DND-41 (cell line): ENCODE measurements around the gene OR2V2.

ENCODE experiments used
- ATAC-seq: fragments of 200-7000 bp; cut with Tn5 transposase; 3 replicates; pipeline ENCODE4 v1.9.1; 2021; ENCODE audit warnings: low read depth; ENCODE audit not compliant: insufficient read depth
- DNase-seq: peaks from one replicate; pipeline ENCODE4 v3.0.0-alpha.2; 2020
- H2AFZ ChIP-seq: 2 replicates; pipeline ENCODE4 v1.6.0; 2012; ENCODE audit warnings: low read depth, low read length
- H3K27ac ChIP-seq: 2 replicates; pipeline ENCODE4 v1.5.1; 2012; ENCODE audit warnings: low read length, inconsistent platforms
- H3K27me3 ChIP-seq: fragments of 200-600 bp; sonication (generic); 2 replicates; pipeline ENCODE4 v1.6.0; 2012; ENCODE audit warnings: low read length, mild to moderate bottlenecking, inconsistent platforms; ENCODE audit not compliant: insufficient read depth, poor library complexity
- H3K36me3 ChIP-seq: 2 replicates; pipeline ENCODE4 v1.5.1; 2012; ENCODE audit warnings: low read length, inconsistent platforms; ENCODE audit not compliant: insufficient read depth
- H3K4me1 ChIP-seq: 2 replicates; pipeline ENCODE4 v1.5.1; 2012; ENCODE audit warnings: mild to moderate bottlenecking, low read length; ENCODE audit not compliant: insufficient read depth
- H3K4me2 ChIP-seq: 2 replicates; pipeline ENCODE4 v1.6.0; 2012; ENCODE audit warnings: mild to moderate bottlenecking, moderate library complexity, low read length, inconsistent platforms; ENCODE audit not compliant: insufficient read depth
- H3K4me3 ChIP-seq, 2 experiments: fragments of 200-600 bp in 1 of 2; shearing (Covaris generic) in 1 of 2; 2 replicates each; pipeline ENCODE4 v1.5.1; 2012 to 2016; ENCODE audit warnings: inconsistent platforms in 2 of 2, low read length in 2 of 2, mild to moderate bottlenecking in 2 of 2, low read depth in 1 of 2, moderate library complexity in 1 of 2
- H3K79me2 ChIP-seq: 2 replicates; pipeline ENCODE4 v1.6.0; 2012; ENCODE audit warnings: low read length, inconsistent platforms; ENCODE audit not compliant: insufficient read depth
- H3K9ac ChIP-seq: 2 replicates; pipeline ENCODE4 v1.6.0; 2012; ENCODE audit warnings: low read depth, mild to moderate bottlenecking, inconsistent platforms, low read length, moderate library complexity
- H3K9me3 ChIP-seq: 2 replicates; pipeline ENCODE4 v1.5.1; 2012; ENCODE audit warnings: low read length, moderate library complexity, mild to moderate bottlenecking, inconsistent platforms; ENCODE audit not compliant: insufficient read depth, severe bottlenecking
- H4K20me1 ChIP-seq: 2 replicates; pipeline ENCODE4 v1.6.0; 2012; ENCODE audit warnings: low read length; ENCODE audit not compliant: insufficient read depth
- EZH2 ChIP-seq: IDR thresholded peaks from 3 replicates; pipeline ENCODE4 v1.6.1; 2012; ENCODE audit warnings: borderline replicate concordance, low read depth, mild to moderate bottlenecking, moderate library complexity, low read length, inconsistent platforms; ENCODE audit not compliant: severe bottlenecking
- TF ChIP-seq, protein P1 (sequence below): IDR thresholded peaks from 2 replicates; pipeline ENCODE4 v1.5.1; 2012; ENCODE audit warnings: borderline replicate concordance, low read length, moderate library complexity, mild to moderate bottlenecking; ENCODE audit not compliant: poor library complexity, severe bottlenecking; ENCODE audit errors: extremely low read depth

The OR2V2 gene

GRCh38 chr5:181138258-181138657 lies 9.1 kb upstream of the OR2V2 start:
- no peak for TF ChIP-seq EZH2
- TF ChIP-seq, protein P1, sequence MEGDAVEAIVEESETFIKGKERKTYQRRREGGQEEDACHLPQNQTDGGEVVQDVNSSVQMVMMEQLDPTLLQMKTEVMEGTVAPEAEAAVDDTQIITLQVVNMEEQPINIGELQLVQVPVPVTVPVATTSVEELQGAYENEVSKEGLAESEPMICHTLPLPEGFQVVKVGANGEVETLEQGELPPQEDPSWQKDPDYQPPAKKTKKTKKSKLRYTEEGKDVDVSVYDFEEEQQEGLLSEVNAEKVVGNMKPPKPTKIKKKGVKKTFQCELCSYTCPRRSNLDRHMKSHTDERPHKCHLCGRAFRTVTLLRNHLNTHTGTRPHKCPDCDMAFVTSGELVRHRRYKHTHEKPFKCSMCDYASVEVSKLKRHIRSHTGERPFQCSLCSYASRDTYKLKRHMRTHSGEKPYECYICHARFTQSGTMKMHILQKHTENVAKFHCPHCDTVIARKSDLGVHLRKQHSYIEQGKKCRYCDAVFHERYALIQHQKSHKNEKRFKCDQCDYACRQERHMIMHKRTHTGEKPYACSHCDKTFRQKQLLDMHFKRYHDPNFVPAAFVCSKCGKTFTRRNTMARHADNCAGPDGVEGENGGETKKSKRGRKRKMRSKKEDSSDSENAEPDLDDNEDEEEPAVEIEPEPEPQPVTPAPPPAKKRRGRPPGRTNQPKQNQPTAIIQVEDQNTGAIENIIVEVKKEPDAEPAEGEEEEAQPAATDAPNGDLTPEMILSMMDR = no peak
- Histone ChIP-seq H3K4me3 (no peak overlapping the region), H3K4me1 (no peaks in the 10 kb centered on the region), H3K27me3 (peaks cover 3% of the 10 kb centered on the region), H3K27ac (no peak overlapping the region), H2AFZ (no peak overlapping the region), H3K9ac (no peak overlapping the region), H3K4me2 (no peak overlapping the region), H3K9me3 (no peaks in the 10 kb centered on the region), H3K79me2 (no peaks in the 10 kb centered on the region), H4K20me1 (no peaks in the 10 kb centered on the region), H3K36me3 (no peaks in the 10 kb centered on the region)
- no peak for ATAC-seq
- DNase-seq = no peak

- no peak overlapping the region for H3K9ac ChIP-seq
- peaks cover 3% of the 10 kb centered on the region for H3K9me3 ChIP-seq
- no peaks in the 10 kb centered on the region for H3K36me3 ChIP-seq
- no peaks in the 10 kb centered on the region for H3K4me1 ChIP-seq
- ATAC-seq (no peak), DNase-seq (no peak)
- H4K20me1 ChIP-seq = no peaks in the 10 kb centered on the region
- no peak overlapping the region for H3K4me3 ChIP-seq
- no peaks in the 10 kb centered on the region for H3K79me2 ChIP-seq
- no peak overlapping the region for H2AFZ ChIP-seq
- H3K27ac ChIP-seq = no peak overlapping the region
- no peak overlapping the region for H3K4me2 ChIP-seq
- peaks cover 3% of the 10 kb centered on the region for H3K27me3 ChIP-seq
- TF ChIP-seq, protein P1 = no peak
- TF ChIP-seq EZH2 = no peak
Measured at GRCh38 chr5:181140766-181141165, 6.6 kb upstream of the OR2V2 start.

- DNase-seq (no peak), ATAC-seq (no peak)
- Histone ChIP-seq H3K27ac (no peak overlapping the region), H3K27me3 (peaks cover 3% of the 10 kb centered on the region), H4K20me1 (no peaks in the 10 kb centered on the region), H3K9me3 (peaks cover 3% of the 10 kb centered on the region), H3K36me3 (no peaks in the 10 kb centered on the region), H3K4me2 (no peak overlapping the region), H3K79me2 (no peaks in the 10 kb centered on the region), H2AFZ (no peak overlapping the region), H3K4me1 (no peaks in the 10 kb centered on the region), H3K9ac (no peak overlapping the region), H3K4me3 (no peak overlapping the region)
- TF ChIP-seq EZH2 = no peak
- TF ChIP-seq, protein P1 = no peak
Measured at GRCh38 chr5:181142054-181142453, 5.3 kb upstream of the OR2V2 start.

DNA sequence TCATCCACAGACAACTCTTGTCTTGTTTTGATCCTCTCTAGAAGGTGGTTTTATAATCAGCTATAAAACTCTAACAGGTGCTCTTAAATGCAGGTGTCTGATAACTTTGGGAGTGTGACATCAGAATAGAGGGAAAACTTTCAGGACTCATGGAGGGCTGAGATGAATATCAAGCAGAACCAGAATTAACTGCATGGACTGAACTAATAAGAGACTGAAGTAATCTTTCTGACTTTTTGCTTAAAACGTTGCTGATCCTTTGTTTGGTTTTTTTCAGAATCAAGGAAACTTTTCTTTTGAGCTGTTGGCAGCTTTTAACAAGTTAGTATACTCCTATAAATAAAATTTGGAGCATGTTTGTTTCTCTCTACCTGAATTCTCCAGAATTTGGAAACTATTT lies 2.3 kb upstream of the OR2V2 start:
- Histone ChIP-seq H3K9me3 (peaks cover 3% of the 10 kb centered on the region), H3K4me3 (no peak overlapping the region), H3K27ac (no peak overlapping the region), H3K4me1 (peaks cover 10% of the 10 kb centered on the region; the same call in 1 of the 2 replicates), H3K4me2 (no peak overlapping the region), H3K79me2 (no peaks in the 10 kb centered on the region), H3K36me3 (no peaks in the 10 kb centered on the region), H2AFZ (no peak overlapping the region), H3K27me3 (peaks cover 3% of the 10 kb centered on the region), H4K20me1 (no peaks in the 10 kb centered on the region), H3K9ac (no peak overlapping the region)
- no peak for TF ChIP-seq EZH2
- TF ChIP-seq, protein P1 = no peak
- ATAC-seq = no peak
- DNase-seq = no peak
